HEK293T (cell line): ENCODE results near the gene CD300LF.

Experiments
- ARNT ChIP-seq: fragments of 450-650 bp; IDR thresholded peaks from 2 replicates; pipeline ENCODE4 v1.6.1; 2017; ENCODE audit warnings: mild to moderate bottlenecking
- BHLHE40 ChIP-seq: fragments of 450-650 bp; IDR thresholded peaks from 2 replicates; pipeline ENCODE4 v1.6.1; 2016; ENCODE audit warnings: mild to moderate bottlenecking, moderate library complexity, borderline replicate concordance
- ELF4 ChIP-seq: fragments of 450-650 bp; IDR thresholded peaks from 2 replicates; pipeline ENCODE4 v1.6.1; 2017; ENCODE audit warnings: antibody characterized with exemption
- FOXA1 ChIP-seq: fragments of 450-650 bp; IDR thresholded peaks from 2 replicates; pipeline ENCODE4 v1.6.1; 2016; ENCODE audit warnings: mild to moderate bottlenecking
- FOXM1 ChIP-seq: fragments of 450-650 bp; IDR thresholded peaks from 2 replicates; pipeline ENCODE4 v1.6.1; 2017; ENCODE audit warnings: mild to moderate bottlenecking, borderline replicate concordance
- HDGF ChIP-seq: fragments of 450-650 bp; IDR thresholded peaks from 2 replicates; pipeline ENCODE4 v1.6.1; 2017; ENCODE audit warnings: antibody characterized with exemption, borderline replicate concordance
- L3MBTL2 ChIP-seq: fragments of 450-650 bp; conservative IDR thresholded peaks from 2 replicates; pipeline ENCODE4 v1.6.1; 2016; ENCODE audit warnings: mild to moderate bottlenecking
- NFRKB ChIP-seq: fragments of 450-650 bp; IDR thresholded peaks from 2 replicates; pipeline ENCODE4 v1.6.1; 2016; ENCODE audit warnings: mild to moderate bottlenecking, moderate library complexity
- SP1 ChIP-seq: fragments of 450-650 bp; IDR thresholded peaks from 2 replicates; pipeline ENCODE4 v1.6.1; 2017
- ZNF384 ChIP-seq: fragments of 450-650 bp; IDR thresholded peaks from 2 replicates; pipeline ENCODE4 v1.6.1; 2016
- TF ChIP-seq, protein P1 (sequence below): fragments of 450-650 bp; IDR thresholded peaks from 2 replicates; pipeline ENCODE4 v1.6.1; 2016

DNA sequence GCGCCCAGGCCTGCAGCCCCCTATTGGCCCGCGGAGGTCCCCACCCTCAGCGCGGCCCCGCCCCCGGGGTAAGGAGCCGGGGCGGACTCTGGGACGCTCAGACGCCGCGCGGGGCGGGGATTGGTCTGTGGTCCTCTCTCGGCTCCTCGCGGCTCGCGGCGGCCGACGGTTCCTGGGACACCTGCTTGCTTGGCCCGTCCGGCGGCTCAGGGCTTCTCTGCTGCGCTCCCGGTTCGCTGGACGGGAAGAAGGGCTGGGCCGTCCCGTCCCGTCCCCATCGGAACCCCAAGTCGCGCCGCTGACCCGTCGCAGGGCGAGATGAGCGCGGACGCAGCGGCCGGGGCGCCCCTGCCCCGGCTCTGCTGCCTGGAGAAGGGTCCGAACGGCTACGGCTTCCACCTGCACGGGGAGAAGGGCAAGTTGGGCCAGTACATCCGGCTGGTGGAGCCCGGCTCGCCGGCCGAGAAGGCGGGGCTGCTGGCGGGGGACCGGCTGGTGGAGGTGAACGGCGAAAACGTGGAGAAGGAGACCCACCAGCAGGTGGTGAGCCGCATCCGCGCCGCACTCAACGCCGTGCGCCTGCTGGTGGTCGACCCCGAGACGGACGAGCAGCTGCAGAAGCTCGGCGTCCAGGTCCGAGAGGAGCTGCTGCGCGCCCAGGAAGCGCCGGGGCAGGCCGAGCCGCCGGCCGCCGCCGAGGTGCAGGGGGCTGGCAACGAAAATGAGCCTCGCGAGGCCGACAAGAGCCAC is 36.0 kb upstream of the CD300LF start, which contains the start of gene NHERF1:
- TF ChIP-seq NFRKB (no peak), SP1 (no peak), ARNT (no peak), BHLHE40 (no peak), HDGF (no peak), FOXA1 (no peak), FOXM1 (no peak), ZNF384 (no peak), L3MBTL2 (0 out of 2 replicates have a peak, but pooled peaks have one; percentile 41), ELF4 (no peak; the same call in 1 of the 2 replicates)
- TF ChIP-seq, protein P1, sequence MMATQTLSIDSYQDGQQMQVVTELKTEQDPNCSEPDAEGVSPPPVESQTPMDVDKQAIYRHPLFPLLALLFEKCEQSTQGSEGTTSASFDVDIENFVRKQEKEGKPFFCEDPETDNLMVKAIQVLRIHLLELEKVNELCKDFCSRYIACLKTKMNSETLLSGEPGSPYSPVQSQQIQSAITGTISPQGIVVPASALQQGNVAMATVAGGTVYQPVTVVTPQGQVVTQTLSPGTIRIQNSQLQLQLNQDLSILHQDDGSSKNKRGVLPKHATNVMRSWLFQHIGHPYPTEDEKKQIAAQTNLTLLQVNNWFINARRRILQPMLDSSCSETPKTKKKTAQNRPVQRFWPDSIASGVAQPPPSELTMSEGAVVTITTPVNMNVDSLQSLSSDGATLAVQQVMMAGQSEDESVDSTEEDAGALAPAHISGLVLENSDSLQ = no peak
